HG03175 (cell line): ENCODE data around the gene SCAANT1.

Source experiments
- ATAC-seq: cut with Tn5 transposase; IDR thresholded peaks from one replicate; pipeline ENCODE4 v1.9.1; 2021; ENCODE audit warnings: mild to moderate bottlenecking, moderate library complexity; ENCODE audit not compliant: unreplicated experiment

Gene SCAANT1

GRCh38 chr3:63934041-63934866, 22.1 kb upstream of the SCAANT1 start:
- no peak for ATAC-seq

- ATAC-seq = peak; percentile 71
Observed at GRCh38 chr3:63933459-63933858, 21.3 kb upstream of the SCAANT1 start.

- ATAC-seq = no peak
Observed at GRCh38 chr3:63932509-63933212, 20.5 kb upstream of the SCAANT1 start.

GRCh38 chr3:63931290-63931689, 19.1 kb upstream of the SCAANT1 start:
- ATAC-seq = no peak

- peak; percentile 75 for ATAC-seq
Observed at GRCh38 chr3:63927422-63928280, 15.5 kb upstream of the SCAANT1 start.

GRCh38 chr3:63926309-63926708, 14.1 kb upstream of the SCAANT1 start:
- no peak for ATAC-seq

GRCh38 chr3:63922491-63923199, 10.5 kb upstream of the SCAANT1 start:
- peak; percentile 41 for ATAC-seq

GRCh38 chr3:63921741-63922482, 9.7 kb upstream of the SCAANT1 start:
- ATAC-seq = peak; percentile 83

GRCh38 chr3:63920001-63920400, 7.8 kb upstream of the SCAANT1 start:
- no peak for ATAC-seq

- no peak for ATAC-seq
Observed at GRCh38 chr3:63918321-63918720, 6.1 kb upstream of the SCAANT1 start.

GRCh38 chr3:63914312-63914711, 2.1 kb upstream of the SCAANT1 start:
- no peak for ATAC-seq

- peak; percentile 15 for ATAC-seq
Observed at GRCh38 chr3:63912768-63913588, 795 bp upstream of the SCAANT1 start.

- ATAC-seq = peak; percentile 25
Observed at GRCh38 chr3:63911509-63911872, 692 bp downstream of the SCAANT1 start.

GRCh38 chr3:63910891-63911290, 1.3 kb downstream of the SCAANT1 start:
- no peak for ATAC-seq

GRCh38 chr3:63910001-63910400, 2.2 kb downstream of the SCAANT1 start:
- no peak for ATAC-seq

- ATAC-seq = no peak
Observed at GRCh38 chr3:63909431-63909830, 2.8 kb downstream of the SCAANT1 start.

- no peak for ATAC-seq
Observed at GRCh38 chr3:63908776-63909175, 3.4 kb downstream of the SCAANT1 start.

GRCh38 chr3:63908081-63908736, 4.0 kb downstream of the SCAANT1 start:
- no peak for ATAC-seq
